GM18517 (cell line): ENCODE results near the gene SYNE1.

ENCODE experiments used
- ATAC-seq: cut with Tn5 transposase; IDR thresholded peaks from one replicate; pipeline ENCODE4 v1.9.1; 2021; ENCODE audit warnings: mild to moderate bottlenecking, moderate library complexity; ENCODE audit not compliant: unreplicated experiment

SYNE1 gene

DNA sequence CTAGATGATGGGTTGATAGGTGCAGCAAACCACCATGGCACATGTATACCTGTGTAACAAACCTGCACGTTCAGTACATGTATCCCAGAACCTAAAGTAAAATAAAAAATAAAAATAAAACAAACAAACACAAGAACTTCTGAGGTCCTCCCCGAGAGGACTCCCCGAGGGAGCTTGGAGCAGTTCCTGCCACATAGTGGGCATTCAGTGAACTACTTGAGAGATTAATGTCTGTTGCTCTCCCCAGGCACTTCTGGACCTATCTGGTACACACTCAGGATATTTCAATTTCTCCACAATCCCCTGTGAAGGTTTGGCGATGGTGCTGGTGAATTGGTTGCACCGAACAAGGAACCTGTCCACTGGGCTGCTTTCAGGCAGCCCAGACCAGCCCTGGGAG is 518.5 kb downstream of the SYNE1 start:
- no peak for ATAC-seq

DNA sequence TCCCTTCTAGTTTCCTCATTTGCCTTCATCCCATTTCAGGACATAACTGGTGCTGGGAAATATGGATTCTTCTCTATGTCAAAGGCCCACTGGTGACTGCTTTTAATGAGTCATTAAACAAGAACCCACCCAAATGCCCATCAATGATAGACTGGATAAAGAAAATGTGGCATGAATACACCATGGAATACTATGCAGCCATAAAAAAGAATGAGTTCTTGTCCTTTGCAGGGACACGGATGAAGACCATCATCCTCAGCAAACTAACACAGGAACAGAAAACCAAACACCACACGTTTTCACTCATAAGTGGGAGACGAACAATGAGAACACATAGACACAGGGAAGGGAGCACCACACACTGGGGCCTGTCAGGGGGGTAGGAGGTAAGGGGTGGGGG is 518.9 kb downstream of the SYNE1 start:
- ATAC-seq: no peak

DNA sequence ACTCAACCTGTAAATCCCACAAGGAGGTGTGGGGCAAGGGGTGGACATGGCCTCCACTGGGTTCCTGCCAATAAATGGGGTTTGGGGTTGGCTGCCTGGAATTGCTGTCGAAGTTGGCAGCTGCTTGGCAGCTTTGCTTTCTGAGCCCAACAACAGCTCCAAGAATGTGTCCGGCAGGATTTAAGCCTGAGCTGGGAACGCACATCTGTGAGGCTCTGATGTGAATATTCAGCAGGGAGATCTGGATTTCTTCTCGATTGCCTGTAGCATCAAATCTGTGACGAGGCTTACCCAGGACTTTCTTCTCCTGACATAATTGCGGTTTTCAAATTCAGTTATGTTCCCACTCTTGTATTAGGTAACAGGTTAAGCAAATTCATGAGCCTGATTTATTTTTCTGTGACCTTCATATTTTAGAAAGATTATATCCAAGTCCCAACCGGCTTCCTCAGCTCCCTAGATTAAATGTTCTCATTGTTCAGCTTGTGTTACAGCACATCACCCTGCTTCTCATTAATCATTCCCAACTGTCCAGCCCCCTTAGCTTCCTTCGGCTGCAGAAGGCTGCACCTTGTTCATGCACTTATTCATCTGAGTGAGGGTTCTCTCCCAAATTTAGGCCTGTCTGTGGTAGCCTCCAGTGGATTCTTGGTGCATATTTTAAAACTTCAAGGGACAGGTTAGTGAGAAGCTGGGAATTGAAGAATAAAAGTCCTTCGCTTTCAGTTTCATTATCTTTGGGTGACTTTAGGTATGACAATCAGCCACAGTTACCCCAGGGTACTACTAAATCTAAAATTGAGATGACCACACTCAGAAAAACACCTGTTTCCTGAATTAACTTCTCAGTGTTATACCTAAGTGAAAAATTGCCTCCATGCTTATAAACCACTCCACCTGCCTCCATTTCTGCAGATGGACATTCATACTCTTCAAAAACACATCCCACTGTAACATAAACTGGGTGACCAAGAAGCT is 519.7 kb downstream of the SYNE1 start:
- peak; percentile 89 for ATAC-seq

DNA sequence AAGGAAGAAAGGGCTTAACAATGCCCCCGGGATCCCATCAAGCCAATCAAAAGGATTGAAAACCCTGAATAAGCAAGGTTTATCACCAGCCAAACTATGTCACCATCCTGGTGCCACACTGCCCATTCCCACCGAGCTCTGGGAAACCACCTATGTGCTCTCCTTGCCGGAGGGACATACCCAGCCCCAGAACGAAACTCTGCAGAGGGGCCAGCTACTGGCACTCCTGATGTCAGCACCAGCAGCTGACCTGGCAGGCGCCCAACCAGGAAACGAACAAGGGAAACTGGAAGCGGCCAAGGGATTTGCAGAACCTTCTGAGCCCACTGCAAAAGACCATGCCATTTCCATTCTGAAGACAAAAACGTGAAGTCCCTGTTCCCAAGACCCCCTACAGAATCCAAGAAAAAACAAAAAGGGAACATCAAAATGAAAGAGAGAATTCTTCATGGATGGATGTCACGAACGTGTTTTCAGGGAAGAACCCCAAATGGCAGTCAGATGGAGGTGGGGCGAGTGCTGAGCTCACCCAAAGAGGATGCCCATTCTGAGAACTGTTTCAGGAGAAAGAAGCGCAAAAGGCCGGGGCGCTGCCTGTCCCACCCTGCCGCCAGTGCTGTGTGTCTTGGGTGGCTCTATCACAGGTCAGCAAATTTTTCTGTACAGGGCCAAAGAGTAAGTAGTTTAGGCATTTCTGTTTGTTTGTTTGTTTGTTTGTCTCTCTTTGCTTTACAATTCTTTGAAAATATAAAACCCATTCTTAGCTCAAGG is 524.5 kb downstream of the SYNE1 start:
- ATAC-seq: no peak

DNA sequence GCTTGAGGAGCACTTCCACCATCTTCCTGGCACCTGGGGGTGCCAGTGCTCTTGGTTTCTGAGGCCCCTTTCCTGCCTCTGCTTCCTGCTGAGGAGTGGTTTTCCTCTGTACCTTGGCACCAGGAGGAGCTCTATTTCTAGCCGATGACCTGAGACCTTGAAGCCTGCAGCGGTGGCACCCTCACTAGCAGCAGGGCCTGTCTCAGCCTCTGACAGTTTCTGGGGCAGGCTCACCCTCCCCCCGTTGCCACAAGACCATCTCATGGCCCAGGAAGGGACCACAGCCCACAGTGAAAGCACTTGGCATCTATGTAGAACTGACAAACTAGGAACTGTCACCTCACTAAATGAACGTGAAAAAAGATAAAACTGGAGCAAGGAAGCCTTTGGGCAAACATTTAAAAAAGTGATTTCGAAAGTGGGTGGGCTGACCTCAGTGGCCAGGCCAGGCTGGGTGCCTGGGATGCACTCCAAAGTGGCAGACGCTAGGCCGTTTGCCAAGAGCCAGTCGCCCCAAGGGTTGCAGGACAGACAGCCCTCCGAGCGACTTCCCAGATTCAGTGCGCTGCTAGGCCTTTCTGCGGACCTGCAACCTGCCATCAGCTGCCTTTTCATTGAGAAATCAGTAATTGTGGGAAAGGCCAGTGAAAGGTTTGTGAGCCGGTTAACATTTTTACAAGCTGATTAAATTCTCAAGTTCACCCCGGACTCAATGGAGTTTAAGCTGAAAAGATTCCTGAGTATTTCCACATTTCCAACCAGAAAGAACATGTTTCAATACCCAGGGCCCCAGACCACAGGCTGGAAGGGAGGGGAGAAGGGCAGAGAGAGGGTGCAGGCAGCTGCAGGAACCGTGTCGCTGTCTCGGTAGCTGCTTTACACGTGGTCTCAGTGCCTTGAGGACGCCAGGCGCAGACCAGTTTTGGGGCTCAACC is 526.0 kb downstream of the SYNE1 start:
- ATAC-seq: no peak

DNA sequence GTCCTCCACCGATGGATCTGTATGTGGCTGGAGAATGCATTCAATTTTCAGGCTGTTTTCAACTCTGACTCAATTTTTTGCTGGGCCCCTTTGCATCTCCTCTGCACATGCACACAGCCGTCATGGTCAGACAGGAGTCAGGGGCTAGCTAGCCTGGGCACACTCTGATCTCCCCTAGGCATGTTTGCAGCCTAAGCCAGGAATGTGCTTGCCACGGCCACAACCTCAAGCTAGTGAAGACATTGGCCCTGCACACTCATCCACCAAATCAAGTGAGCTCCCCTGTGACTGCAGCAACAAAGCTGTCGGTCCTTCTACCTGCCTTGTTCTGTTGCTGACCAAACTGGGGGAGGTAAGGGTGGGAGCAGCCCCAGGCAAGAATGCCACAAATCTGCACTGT is 529.2 kb downstream of the SYNE1 start:
- ATAC-seq: no peak

- no peak for ATAC-seq
These were observed 537.0 kb downstream of the SYNE1 start for GRCh38 chr6:152100183-152100618.

- no peak for ATAC-seq
These were observed 537.5 kb downstream of the SYNE1 start for GRCh38 chr6:152099446-152100182.

DNA sequence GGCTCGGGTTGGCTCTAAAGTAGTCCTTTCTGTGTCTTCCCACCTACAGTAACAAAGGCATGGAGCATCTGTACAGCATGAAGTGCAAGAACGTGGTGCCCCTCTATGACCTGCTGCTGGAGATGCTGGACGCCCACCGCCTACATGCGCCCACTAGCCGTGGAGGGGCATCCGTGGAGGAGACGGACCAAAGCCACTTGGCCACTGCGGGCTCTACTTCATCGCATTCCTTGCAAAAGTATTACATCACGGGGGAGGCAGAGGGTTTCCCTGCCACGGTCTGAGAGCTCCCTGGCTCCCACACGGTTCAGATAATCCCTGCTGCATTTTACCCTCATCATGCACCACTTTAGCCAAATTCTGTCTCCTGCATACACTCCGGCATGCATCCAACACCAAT is 538.5 kb downstream of the SYNE1 start:
- ATAC-seq: no peak

DNA sequence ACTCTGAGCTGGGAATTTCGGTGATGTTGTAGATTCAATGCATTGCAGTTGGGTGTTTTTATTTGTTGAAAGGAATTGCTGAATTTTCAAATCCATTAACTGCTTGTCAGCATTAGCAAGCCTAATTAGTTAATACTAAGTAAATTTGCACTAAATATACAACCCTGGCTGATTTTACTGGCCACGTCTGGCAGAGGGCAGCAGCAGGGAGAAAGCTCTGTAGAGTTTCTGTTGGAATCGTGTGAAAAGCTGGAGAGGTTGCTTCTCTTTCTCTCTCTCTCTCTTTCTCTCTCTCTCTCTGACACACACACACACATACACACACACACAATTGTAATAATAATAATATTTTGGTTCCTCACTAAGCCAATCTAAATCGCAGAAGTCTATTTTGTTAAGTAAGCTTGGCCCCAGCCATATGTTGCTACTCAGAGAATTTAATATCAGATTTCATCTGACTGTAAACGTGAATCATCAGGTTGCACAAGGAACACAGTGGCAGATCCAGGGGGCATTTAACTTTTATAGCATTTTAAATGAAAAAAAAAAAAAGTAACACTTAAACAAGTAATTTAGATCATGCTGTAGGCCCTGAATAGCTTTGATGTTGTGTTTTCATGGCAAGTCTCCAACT is 540.2 kb downstream of the SYNE1 start:
- ATAC-seq: no peak

DNA sequence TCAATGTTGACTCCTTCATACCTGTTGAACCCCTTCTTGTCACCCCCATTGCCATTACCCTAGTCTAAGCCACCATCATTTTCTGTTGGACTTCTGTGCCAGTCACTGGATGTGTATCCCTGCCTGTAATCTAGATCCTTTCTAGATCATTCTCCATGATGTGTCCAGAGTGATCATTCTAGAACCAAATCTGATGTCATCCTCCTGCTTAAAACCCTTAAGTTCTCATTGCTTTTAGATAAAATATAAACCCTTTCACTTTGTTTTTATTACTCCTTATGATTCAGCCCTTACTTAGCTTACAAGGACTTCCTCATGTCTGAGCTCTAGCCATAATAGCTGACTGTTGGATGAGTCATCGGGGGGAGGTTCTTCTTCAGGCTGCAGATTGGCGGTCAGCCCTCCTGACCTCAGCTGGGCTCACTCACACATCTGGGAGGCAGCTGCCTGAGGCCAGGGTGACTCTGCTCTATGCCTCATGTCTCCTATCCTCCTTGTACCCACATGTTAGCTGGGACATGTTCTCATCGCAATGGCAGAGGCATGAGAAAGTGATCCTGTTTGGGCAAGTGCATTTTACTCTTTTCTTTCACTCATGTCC is 542.1 kb downstream of the SYNE1 start:
- no peak for ATAC-seq

DNA sequence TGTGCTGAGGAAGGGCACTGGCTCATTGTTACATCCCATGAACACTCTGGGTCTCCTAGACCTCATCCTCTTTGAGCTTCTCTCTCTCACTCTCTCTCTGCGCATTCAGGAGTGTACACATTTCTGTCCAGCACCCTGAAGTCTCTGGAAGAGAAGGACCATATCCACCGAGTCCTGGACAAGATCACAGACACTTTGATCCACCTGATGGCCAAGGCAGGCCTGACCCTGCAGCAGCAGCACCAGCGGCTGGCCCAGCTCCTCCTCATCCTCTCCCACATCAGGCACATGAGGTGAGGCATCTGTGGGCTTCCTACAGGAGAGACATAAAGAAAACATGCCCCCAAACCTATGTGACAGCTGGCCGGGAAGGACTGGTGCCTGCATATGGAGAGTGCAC is 542.9 kb downstream of the SYNE1 start:
- no peak for ATAC-seq

DNA sequence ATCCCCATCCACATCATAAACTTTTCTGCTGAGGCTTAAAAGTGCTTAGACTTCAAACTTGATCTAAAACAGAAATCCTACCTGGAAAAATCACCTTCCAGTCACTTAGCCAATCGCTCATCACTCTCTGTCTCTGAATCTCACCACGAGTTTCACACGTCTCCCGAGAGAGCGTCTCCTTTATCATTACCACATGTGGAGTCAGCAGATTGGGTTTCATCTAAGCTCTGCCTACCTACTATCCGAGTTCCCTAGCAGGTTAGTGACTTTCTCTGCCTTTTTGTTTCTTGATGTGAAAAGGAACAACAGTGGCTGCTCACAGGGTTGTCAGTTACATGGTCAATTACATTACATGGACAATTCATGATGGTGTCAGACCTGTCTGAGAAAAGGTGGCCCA is 543.5 kb downstream of the SYNE1 start:
- ATAC-seq: no peak

DNA sequence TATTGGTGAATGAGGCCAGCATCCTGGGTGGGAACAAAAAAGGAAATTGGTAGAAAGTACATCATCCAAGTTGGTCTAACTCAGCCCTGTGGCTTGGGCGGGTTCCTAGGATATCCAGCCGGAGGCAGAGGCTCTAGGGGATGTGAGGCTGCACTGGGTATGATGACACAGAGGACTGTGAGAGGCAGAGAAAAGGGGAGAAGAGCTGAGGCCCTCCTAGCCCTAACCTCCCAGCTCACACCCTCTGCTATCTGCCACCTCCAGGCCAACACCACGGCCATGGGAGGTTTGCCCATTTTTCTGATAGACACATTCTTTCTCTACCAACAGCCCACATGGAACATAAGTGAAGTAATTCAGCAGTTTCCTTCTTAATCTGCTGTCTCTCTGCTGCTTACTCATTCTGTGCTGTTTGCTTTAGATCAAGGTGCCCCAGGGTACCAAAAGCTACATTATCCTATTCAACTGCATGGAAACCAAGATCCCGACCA is 545.3 kb downstream of the SYNE1 start:
- no peak for ATAC-seq

GRCh38 chr6:152091201-152091600 is 546.0 kb downstream of the SYNE1 start:
- no peak for ATAC-seq

GRCh38 chr6:152089992-152090391 is 547.2 kb downstream of the SYNE1 start:
- no peak for ATAC-seq

DNA sequence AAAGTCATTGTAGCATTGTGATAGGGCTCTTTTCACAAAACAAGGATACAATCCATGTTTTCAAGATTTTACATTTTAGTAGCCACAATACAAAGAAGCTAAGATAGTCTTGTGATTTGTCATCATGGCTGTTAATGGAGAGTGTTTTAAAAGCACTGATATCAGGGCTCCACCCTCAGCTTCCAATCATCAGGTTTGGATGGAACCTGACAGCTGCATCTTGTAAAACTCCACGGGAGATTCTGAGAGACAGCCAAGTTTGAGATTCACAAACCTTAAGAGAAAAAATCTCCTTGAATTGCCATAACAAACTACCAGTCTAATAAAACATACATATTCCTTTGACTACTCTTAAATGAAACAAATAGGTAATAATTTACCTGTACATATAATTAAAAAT is 549.5 kb downstream of the SYNE1 start:
- ATAC-seq: no peak

DNA sequence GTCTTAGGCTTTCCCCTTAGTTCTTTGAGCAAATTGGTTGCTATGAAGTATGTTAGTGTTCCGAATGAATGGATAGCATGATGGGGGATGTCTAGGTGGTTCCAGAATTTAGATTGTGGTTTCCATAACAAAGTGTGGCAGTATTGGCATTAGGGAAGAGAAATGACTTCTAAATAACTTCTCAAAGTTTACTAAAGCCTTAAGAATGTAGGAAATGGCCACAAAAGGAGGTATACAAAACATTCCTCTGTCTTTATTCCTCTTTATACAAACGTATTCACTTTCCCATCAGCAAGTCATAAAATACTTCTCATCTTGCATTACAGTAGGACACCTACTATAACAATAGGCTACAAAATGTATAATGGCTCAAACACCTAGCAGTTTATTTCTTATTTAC is 550.1 kb downstream of the SYNE1 start:
- no peak for ATAC-seq

DNA sequence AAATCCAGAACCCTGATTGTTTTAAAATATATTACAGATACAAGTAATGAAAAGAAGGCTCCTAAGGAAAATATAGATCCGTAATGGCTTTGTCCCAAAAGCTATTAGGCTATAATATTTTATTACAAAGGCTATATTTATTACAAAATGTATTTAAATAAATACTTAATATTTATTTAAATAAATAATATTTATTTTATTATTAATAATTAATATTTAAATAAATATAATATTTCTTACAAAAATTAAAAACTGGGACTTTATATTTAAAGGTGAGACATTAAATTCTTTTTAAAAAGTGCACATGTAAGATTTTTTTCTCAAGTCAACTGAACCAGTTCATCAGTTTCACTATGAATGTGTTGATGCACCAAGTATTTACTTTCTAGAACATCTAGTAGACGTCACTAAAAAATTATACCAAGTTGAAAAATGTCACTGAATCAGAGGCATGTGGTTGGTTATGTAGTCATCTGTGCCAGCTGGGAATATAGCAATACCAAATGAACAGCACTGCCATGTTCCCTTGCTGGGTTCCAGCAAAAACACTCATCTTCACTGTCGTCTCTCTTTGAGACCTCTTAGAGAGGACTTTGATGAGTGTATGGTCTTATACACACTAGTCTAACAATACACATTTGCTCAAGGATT is 550.8 kb downstream of the SYNE1 start:
- no peak for ATAC-seq
